Dedifferentiated amniotic fluid mesenchymal stem cell (primary cell): ENCODE results near the gene SRBD1.

Experiments
- DNase-seq: peaks from one replicate; pipeline ENCODE4 v3.0.0-alpha.2; 2016; ENCODE audit errors: extremely low spot score

Gene SRBD1

GRCh38 chr2:45418532-45418931 lies 192.5 kb downstream of the SRBD1 start:
- DNase-seq: no peak

- no peak for DNase-seq
Measured at GRCh38 chr2:45415534-45416123, 195.4 kb downstream of the SRBD1 start.

GRCh38 chr2:45412754-45413379 lies 198.2 kb downstream of the SRBD1 start:
- DNase-seq: peak; percentile 40

- DNase-seq: no peak
Measured at GRCh38 chr2:45409677-45410076, 201.4 kb downstream of the SRBD1 start.

- DNase-seq: no peak
Measured at GRCh38 chr2:45406621-45407020, 204.4 kb downstream of the SRBD1 start.

- DNase-seq: no peak
Measured at GRCh38 chr2:45404807-45405297, 206.2 kb downstream of the SRBD1 start.

- DNase-seq: no peak
Measured at GRCh38 chr2:45403036-45403435, 208.0 kb downstream of the SRBD1 start.

- no peak for DNase-seq
Measured at GRCh38 chr2:45401431-45401922, 209.6 kb downstream of the SRBD1 start.

- no peak for DNase-seq
Measured at GRCh38 chr2:45399040-45399784, 211.9 kb downstream of the SRBD1 start.

- DNase-seq: no peak
Measured at GRCh38 chr2:45397292-45397691, 213.8 kb downstream of the SRBD1 start.

GRCh38 chr2:45396671-45397070 lies 214.4 kb downstream of the SRBD1 start:
- DNase-seq: no peak

GRCh38 chr2:45394842-45395241 lies 216.2 kb downstream of the SRBD1 start:
- DNase-seq: no peak

GRCh38 chr2:45394216-45394615 lies 216.9 kb downstream of the SRBD1 start:
- DNase-seq: no peak

- no peak for DNase-seq
Measured at GRCh38 chr2:45391866-45392265, 219.2 kb downstream of the SRBD1 start.

GRCh38 chr2:45390861-45391260 lies 220.2 kb downstream of the SRBD1 start:
- no peak for DNase-seq

- no peak for DNase-seq
Measured at GRCh38 chr2:45390441-45390840, 220.6 kb downstream of the SRBD1 start.

GRCh38 chr2:45388541-45389100 lies 222.4 kb downstream of the SRBD1 start:
- no peak for DNase-seq

- DNase-seq: no peak
Measured at GRCh38 chr2:45382744-45383143, 228.3 kb downstream of the SRBD1 start.

GRCh38 chr2:45380131-45380836 lies 230.8 kb downstream of the SRBD1 start:
- no peak for DNase-seq

GRCh38 chr2:45379399-45380087 lies 231.5 kb downstream of the SRBD1 start:
- no peak for DNase-seq

- no peak for DNase-seq
Measured at GRCh38 chr2:45373534-45373933, 237.5 kb downstream of the SRBD1 start.
